HepG2 (cell line): ENCODE measurements around the gene ZNF541. TPM values are rescaled to one million over a fixed set of nuclear protein-coding genes. Genes with fewer than 3 reads are reported as not detected.
A peak's percentile ranks its signal among the peaks of the same experiment; 100 is the strongest.

Experiments used
- ATAC-seq: fragments of 200-7000 bp; cut with Tn5 transposase; 3 replicates; pipeline ENCODE4 v1.9.1; 2020; ENCODE audit warnings: mild to moderate bottlenecking, moderate library complexity
- BruUV-seq: library from RNA; stranded (reverse); fragments of 400-500 nt; replicated peaks from 2 replicates; lab custom pipeline; 2021; lab: Mats Ljungman, UMichigan
- CTCF ChIA-PET: fragments of 300-600 bp; formaldehyde crosslinking; extraction: SDS; loops from one replicate; lab custom pipeline; 2021; ENCODE audit warnings: low total read pairs, inconsistent platforms, low intra/inter-chr PET ratio; lab: Yijun Ruan, JAX
- POLR2A ChIA-PET: fragments of 350-600 bp; sonication (Branson Sonifier 250); formaldehyde crosslinking; loops from one replicate; lab custom pipeline; 2020; ENCODE audit warnings: antibody characterized with exemption, inconsistent platforms; lab: Yijun Ruan, JAX
- DNase-seq: peaks from one replicate; pipeline ENCODE4 v3.0.0-alpha.2; 2015; ENCODE audit warnings: low spot score
- FAIRE-seq: peaks from 3 replicates; lab custom pipeline; 2011; peaks lifted over from hg19 to GRCh38; lab: Jason Lieb, UNC
- H2AFZ ChIP-seq: one replicate; pipeline ENCODE4 v1.6.1; 2011; ENCODE audit warnings: low read length, inconsistent platforms
- H3K27ac ChIP-seq: fragments of 300-600 bp; 3 replicates; pipeline ENCODE4 v1.8.0; 2011; ENCODE audit warnings: mixed run types, mild to moderate bottlenecking, mixed read lengths, low read length, inconsistent platforms; ENCODE audit not compliant: insufficient read depth; ENCODE audit errors: extremely low read length
- H3K27me3 ChIP-seq, 2 experiments: fragments of 200-600 bp in 1 of 2; 2 replicates in 1 of 2; 3 replicates in 1 of 2; pipeline versions ENCODE4 v1.6.0 to v1.8.0; 2011; ENCODE audit warnings: low read length in 2 of 2, mild to moderate bottlenecking in 2 of 2, moderate library complexity in 2 of 2, inconsistent platforms in 1 of 2; ENCODE audit not compliant: insufficient read depth in 2 of 2, control insufficient read depth in 1 of 2
- H3K36me3 ChIP-seq, 2 experiments: fragments of 200-600 bp in 1 of 2; replicated peaks in 1 of 2; 2 replicates in 1 of 2; 3 replicates in 1 of 2; pipeline versions ENCODE4 v1.5.1 to v1.8.0; 2011; ENCODE audit warnings: low read length in 2 of 2, inconsistent platforms in 1 of 2; ENCODE audit not compliant: insufficient read depth in 2 of 2, control insufficient read depth in 1 of 2
- H3K4me1 ChIP-seq: 2 replicates; pipeline ENCODE4 v1.5.1; 2012; ENCODE audit warnings: low read length, inconsistent platforms; ENCODE audit not compliant: insufficient read depth
- H3K4me2 ChIP-seq: 2 replicates; pipeline ENCODE4 v1.6.0; 2011; ENCODE audit warnings: low read depth, low read length, inconsistent platforms
- H3K4me3 ChIP-seq, 3 experiments: fragments of 200-600 bp in 1 of 3; sonication (generic), shearing (Covaris generic) in 1 of 3; replicated peaks in 1 of 3; 2 replicates each; pipeline ENCODE4 v1.5.1; 2011 to 2016; ENCODE audit warnings: low read length in 3 of 3, inconsistent platforms in 2 of 3, low read depth in 2 of 3, mild to moderate bottlenecking in 2 of 3, control low read depth in 1 of 3, mixed read lengths in 1 of 3; ENCODE audit not compliant: insufficient read depth in 1 of 3
- H3K79me2 ChIP-seq: one replicate; pipeline ENCODE4 v1.6.1; 2011; ENCODE audit warnings: low read length, inconsistent platforms; ENCODE audit not compliant: insufficient read depth
- H3K9ac ChIP-seq: 2 replicates; pipeline ENCODE4 v1.6.0; 2011; ENCODE audit warnings: mild to moderate bottlenecking, low read depth, low read length, inconsistent platforms; ENCODE audit not compliant: insufficient read depth
- H3K9me3 ChIP-seq: 2 replicates; pipeline ENCODE4 v1.5.1; 2012; ENCODE audit warnings: mild to moderate bottlenecking, low read length
- H4K20me1 ChIP-seq: 2 replicates; pipeline ENCODE4 v1.6.0; 2011; ENCODE audit warnings: inconsistent platforms, mild to moderate bottlenecking, low read length, moderate library complexity; ENCODE audit not compliant: insufficient read depth
- ARID2 ChIP-seq: sonication (generic); formaldehyde crosslinking; IDR thresholded peaks from 2 replicates; pipeline ENCODE4 v1.8.1; 2022; ENCODE audit warnings: mild to moderate bottlenecking, missing genetic modification reagents, borderline replicate concordance
- ATF5 ChIP-seq: sonication (generic); formaldehyde crosslinking; IDR thresholded peaks from 2 replicates; pipeline ENCODE4 v1.4.0; 2020; ENCODE audit warnings: mild to moderate bottlenecking, low read depth, missing genetic modification reagents
- BRD4 ChIP-seq: sonication (generic); formaldehyde crosslinking; IDR thresholded peaks from 2 replicates; pipeline ENCODE4 v1.4.0; 2020; ENCODE audit warnings: missing genetic modification reagents
- CENPBD1 ChIP-seq: sonication (generic); formaldehyde crosslinking; IDR thresholded peaks from 2 replicates; pipeline ENCODE4 v1.8.0; 2022; ENCODE audit warnings: missing genetic modification reagents, low read depth, mild to moderate bottlenecking, borderline replicate concordance
- FOSL2 ChIP-seq: sonication (generic); formaldehyde crosslinking; IDR thresholded peaks from 2 replicates; pipeline ENCODE4 v1.4.0; 2020; ENCODE audit warnings: missing genetic modification reagents
- KDM1A ChIP-seq: IDR thresholded peaks from 2 replicates; pipeline ENCODE4 v1.6.1; 2016; ENCODE audit warnings: missing compliant biosample characterization
- MEIS2 ChIP-seq: sonication (generic); formaldehyde crosslinking; IDR thresholded peaks from 2 replicates; pipeline ENCODE4 v1.9.0; 2021; ENCODE audit warnings: mild to moderate bottlenecking, missing genetic modification reagents
- MTF2 ChIP-seq: sonication (generic); formaldehyde crosslinking; IDR thresholded peaks from 2 replicates; pipeline ENCODE4 v1.5.0; 2020; ENCODE audit warnings: missing genetic modification reagents, borderline replicate concordance
- NCOA1 ChIP-seq: sonication (generic); formaldehyde crosslinking; IDR thresholded peaks from 2 replicates; pipeline ENCODE4 v1.9.0; 2021; ENCODE audit warnings: missing genetic modification reagents
- TEAD3 ChIP-seq: optimal IDR thresholded peaks from 2 replicates; pipeline ENCODE3; 2016; ENCODE audit warnings: borderline replicate concordance
- ZFP91 ChIP-seq: sonication (generic); formaldehyde crosslinking; IDR thresholded peaks from 2 replicates; pipeline ENCODE4 v1.9.0; 2022; ENCODE audit warnings: missing genetic modification reagents, mild to moderate bottlenecking, borderline replicate concordance
- ZNF770 ChIP-seq: sonication (generic); formaldehyde crosslinking; IDR thresholded peaks from 2 replicates; pipeline ENCODE4 v1.5.0; 2020; ENCODE audit warnings: mild to moderate bottlenecking, missing genetic modification reagents
- WGBS: methylation state at CpG from one replicate; pipeline ENCODE4 v1.1.6; 2017; ENCODE audit warnings: low lambda C conversion rate; 5-methylcytosine and 5-hydroxymethylcytosine counted together
- in situ Hi-C: cut with HindIII; loops from 2 replicates; pipeline ENCODE4 v1.10.0; 2017; ENCODE audit warnings: low pct_unique_long_range_greater_than_20kb; ENCODE audit not compliant: extremely low pct_ligation_motif_present
- intact Hi-C: fragments of 100-400 bp; cut with micrococcal nuclease; formaldehyde crosslinking; loops from one replicate; pipeline ENCODE4 v1.10.0; 2022; ENCODE audit not compliant: unreplicated experiment
- polyA plus RNA-seq, 8 experiments: library from polyadenylated mRNA; depleted of rRNA in 3 of 8; stranded (reverse) in 7 of 8; unstranded in 1 of 8; fragments of >200 nt; fragmentation: Illumina TruSeq in 4 of 8; extraction: Trizol in 4 of 8; gene quantifications; 2 replicates each; pipeline versions ENCODE4 v1.2.1 to v1.2.3, GENCODE V29; 2011 to 2016; ENCODE audit warnings: low read depth in 4 of 8, missing spikeins in 1 of 8, mixed read lengths in 1 of 8; ENCODE audit not compliant: insufficient read depth in 1 of 8
- total RNA-seq, 5 experiments: library from RNA; depleted of rRNA; stranded (reverse); fragments of >200 nt; fragmentation: Illumina TruSeq; extraction: Trizol; gene quantifications; 2 replicates each; pipeline ENCODE4 v1.2.3, GENCODE V29; 2016; ENCODE audit warnings: low read depth in 1 of 5

Gene ZNF541
- total and polyA plus RNA-seq, 2 of the 13 experiments (the other 11 are each of a cell fraction or from before 2014, with no cell fraction given): 0.03 to 0.04 TPM

- no peak overlapping the region for H3K9ac ChIP-seq
- DNase-seq: peak; percentile 33
- no peaks in the 10 kb centered on the region for H3K36me3 ChIP-seq
- H3K27me3 ChIP-seq: 0 out of 5 replicates have a peak, but pooled peaks cover 1 to 15% of the 10 kb centered on the region in 2 experiments
- FAIRE-seq: no peak
- no peaks in the 10 kb centered on the region for H4K20me1 ChIP-seq
- peak overlapping the region; percentile 77 for H3K4me2 ChIP-seq
- 24% methylated on average over 21 of the region's 21 CpGs for whole genome bisulfite sequencing
- H2AFZ ChIP-seq: peak overlapping the region; percentile 15
- no peak overlapping the region for H3K27ac ChIP-seq
- ChIA-PET POLR2A (no interaction called here), CTCF (no interaction called here)
- intact Hi-C loops: no loop called here
- H3K4me1 ChIP-seq: peaks cover 36% of the 10 kb centered on the region
- in situ Hi-C loops: no loop called here
- BruUV-seq: no TSS peak
- TF ChIP-seq KDM1A (no peak), ATF5 (CRISPR knock-in tag) (no peak), ZFP91 (CRISPR knock-in tag) (0 out of 2 replicates have a peak, but pooled peaks have one; percentile 40), TEAD3 (peak; percentile 40), ARID2 (no peak), MEIS2 (CRISPR knock-in tag) (no peak), FOSL2 (CRISPR knock-in tag) (0 out of 2 replicates have a peak, but pooled peaks have one; percentile 10), ZNF770 (CRISPR knock-in tag) (peak; percentile 31; the same call in 1 of the 2 replicates), NCOA1 (CRISPR knock-in tag) (no peak), MTF2 (CRISPR knock-in tag) (0 out of 2 replicates have a peak, but pooled peaks have one; percentile 36), BRD4 (CRISPR knock-in tag) (no peak), CENPBD1 (CRISPR knock-in tag) (no peak)
- TF ChIP-seq, all 625 proteins: peak for 5
- H3K4me3 ChIP-seq: peak overlapping the region; percentile 19 to 54 (median 42); a peak in 3 of 6 replicates
- H3K79me2 ChIP-seq: no peaks in the 10 kb centered on the region
- H3K9me3 ChIP-seq: no peaks in the 10 kb centered on the region
- no peak for ATAC-seq
Measured at GRCh38 chr19:47598407-47599349, 25.7 kb upstream of the ZNF541 start.
